KMS-11 (cell line): Measurements from ENCODE around the gene CTNNA3.

ENCODE experiments used
- H2AFZ ChIP-seq: fragments of 200-600 bp; sonication (generic); 2 replicates; pipeline ENCODE4 v1.6.1; 2016; ENCODE audit warnings: antibody characterized with exemption, mixed run types, low read depth
- H3K27ac ChIP-seq: fragments of 200-600 bp; sonication (generic); 2 replicates; pipeline ENCODE4 v1.6.1; 2016; ENCODE audit warnings: mild to moderate bottlenecking, mixed run types
- H3K27me3 ChIP-seq: fragments of 200-600 bp; sonication (generic); 2 replicates; pipeline ENCODE4 v1.6.1; 2017; ENCODE audit warnings: mild to moderate bottlenecking, low read depth, mixed run types, moderate library complexity; ENCODE audit not compliant: insufficient read depth
- H3K36me3 ChIP-seq: fragments of 200-600 bp; sonication (generic); 2 replicates; pipeline ENCODE4 v1.6.1; 2017; ENCODE audit warnings: mild to moderate bottlenecking, mixed run types; ENCODE audit not compliant: insufficient read depth
- H3K4me1 ChIP-seq: fragments of 200-600 bp; sonication (generic); 2 replicates; pipeline ENCODE4 v1.6.1; 2016; ENCODE audit warnings: mild to moderate bottlenecking, low read depth, mixed run types; ENCODE audit not compliant: poor library complexity, severe bottlenecking
- H3K4me2 ChIP-seq: fragments of 200-600 bp; sonication (generic); 2 replicates; pipeline ENCODE4 v1.7.0; 2016; ENCODE audit warnings: mild to moderate bottlenecking, mixed run types
- H3K4me3 ChIP-seq: fragments of 200-600 bp; sonication (generic); IDR thresholded peaks from 2 replicates; pipeline ENCODE4 v1.6.1; 2017; ENCODE audit warnings: low read depth, low read length, mixed read lengths; ENCODE audit not compliant: insufficient read depth
- H3K79me2 ChIP-seq: fragments of 200-600 bp; sonication (generic); 2 replicates; pipeline ENCODE4 v1.6.1; 2016; ENCODE audit warnings: low read depth, mixed run types; ENCODE audit not compliant: insufficient read depth
- H3K9ac ChIP-seq: fragments of 200-600 bp; sonication (generic); 2 replicates; pipeline ENCODE4 v1.6.1; 2016; ENCODE audit warnings: mild to moderate bottlenecking, mixed run types
- H4K20me1 ChIP-seq: fragments of 200-600 bp; sonication (generic); 2 replicates; pipeline ENCODE4 v1.6.1; 2016; ENCODE audit warnings: mild to moderate bottlenecking, mixed run types; ENCODE audit not compliant: insufficient read depth
- TF ChIP-seq, protein P1 (sequence below): fragments of 200-600 bp; sonication (generic); conservative IDR thresholded peaks from 2 replicates; pipeline ENCODE4 v1.6.1; 2017; ENCODE audit warnings: low read depth, mild to moderate bottlenecking, antibody characterized with exemption, low read length, moderate library complexity, mixed read lengths

CTNNA3 gene

DNA sequence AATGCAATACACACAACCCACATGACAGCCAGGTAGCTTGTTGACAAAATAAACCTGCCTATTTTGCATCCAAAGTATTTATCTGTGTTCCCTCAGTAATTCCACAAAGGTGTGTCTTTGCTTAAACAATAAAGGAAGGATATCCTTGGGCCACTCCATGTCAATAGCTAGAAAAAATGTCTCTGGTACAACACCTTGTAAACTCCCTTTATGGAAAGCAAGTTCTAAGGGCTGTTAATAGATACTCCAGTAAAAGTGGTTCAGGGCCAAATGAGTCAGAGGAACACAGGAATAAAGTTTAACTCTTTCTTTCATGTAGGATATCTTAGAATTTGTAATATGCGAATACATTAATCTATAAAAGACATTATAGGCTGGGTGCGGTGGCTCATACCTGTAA lies 867.0 kb downstream of the CTNNA3 start:
- TF ChIP-seq, protein P1, sequence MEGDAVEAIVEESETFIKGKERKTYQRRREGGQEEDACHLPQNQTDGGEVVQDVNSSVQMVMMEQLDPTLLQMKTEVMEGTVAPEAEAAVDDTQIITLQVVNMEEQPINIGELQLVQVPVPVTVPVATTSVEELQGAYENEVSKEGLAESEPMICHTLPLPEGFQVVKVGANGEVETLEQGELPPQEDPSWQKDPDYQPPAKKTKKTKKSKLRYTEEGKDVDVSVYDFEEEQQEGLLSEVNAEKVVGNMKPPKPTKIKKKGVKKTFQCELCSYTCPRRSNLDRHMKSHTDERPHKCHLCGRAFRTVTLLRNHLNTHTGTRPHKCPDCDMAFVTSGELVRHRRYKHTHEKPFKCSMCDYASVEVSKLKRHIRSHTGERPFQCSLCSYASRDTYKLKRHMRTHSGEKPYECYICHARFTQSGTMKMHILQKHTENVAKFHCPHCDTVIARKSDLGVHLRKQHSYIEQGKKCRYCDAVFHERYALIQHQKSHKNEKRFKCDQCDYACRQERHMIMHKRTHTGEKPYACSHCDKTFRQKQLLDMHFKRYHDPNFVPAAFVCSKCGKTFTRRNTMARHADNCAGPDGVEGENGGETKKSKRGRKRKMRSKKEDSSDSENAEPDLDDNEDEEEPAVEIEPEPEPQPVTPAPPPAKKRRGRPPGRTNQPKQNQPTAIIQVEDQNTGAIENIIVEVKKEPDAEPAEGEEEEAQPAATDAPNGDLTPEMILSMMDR: no peak
- H3K27me3 ChIP-seq: no peaks in the 10 kb centered on the region
- H2AFZ ChIP-seq: no peak overlapping the region
- no peak overlapping the region for H3K4me3 ChIP-seq
- H3K4me2 ChIP-seq: no peak overlapping the region
- no peaks in the 10 kb centered on the region for H3K36me3 ChIP-seq
- H3K27ac ChIP-seq: no peak overlapping the region
- H3K79me2 ChIP-seq: no peaks in the 10 kb centered on the region
- no peaks in the 10 kb centered on the region for H3K4me1 ChIP-seq
- H4K20me1 ChIP-seq: no peaks in the 10 kb centered on the region
- no peak overlapping the region for H3K9ac ChIP-seq

DNA sequence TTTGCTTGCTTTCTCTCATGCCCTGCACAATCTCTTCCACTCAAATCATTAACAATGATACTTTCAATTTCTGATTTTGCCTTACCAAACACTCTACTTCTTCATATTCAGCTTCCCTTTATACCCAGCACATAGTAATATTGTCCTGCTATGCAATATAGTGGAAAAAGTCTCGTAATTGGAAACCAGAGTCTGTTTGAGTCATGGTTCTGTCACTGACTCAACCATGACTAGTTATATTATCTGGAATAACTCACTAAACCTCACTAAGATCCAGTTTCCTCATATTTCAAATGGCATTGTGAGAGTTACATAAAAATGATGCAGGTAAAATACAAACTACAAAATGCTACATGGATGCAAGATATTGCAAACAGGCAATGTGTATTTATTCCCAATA lies 868.6 kb downstream of the CTNNA3 start:
- TF ChIP-seq, protein P1: no peak
- Histone ChIP-seq H3K4me2 (no peak overlapping the region), H3K36me3 (no peaks in the 10 kb centered on the region), H3K9ac (no peak overlapping the region), H3K27me3 (no peaks in the 10 kb centered on the region), H3K4me3 (no peak overlapping the region), H3K79me2 (no peaks in the 10 kb centered on the region), H3K27ac (no peak overlapping the region), H4K20me1 (no peaks in the 10 kb centered on the region), H2AFZ (no peak overlapping the region), H3K4me1 (no peaks in the 10 kb centered on the region)

DNA sequence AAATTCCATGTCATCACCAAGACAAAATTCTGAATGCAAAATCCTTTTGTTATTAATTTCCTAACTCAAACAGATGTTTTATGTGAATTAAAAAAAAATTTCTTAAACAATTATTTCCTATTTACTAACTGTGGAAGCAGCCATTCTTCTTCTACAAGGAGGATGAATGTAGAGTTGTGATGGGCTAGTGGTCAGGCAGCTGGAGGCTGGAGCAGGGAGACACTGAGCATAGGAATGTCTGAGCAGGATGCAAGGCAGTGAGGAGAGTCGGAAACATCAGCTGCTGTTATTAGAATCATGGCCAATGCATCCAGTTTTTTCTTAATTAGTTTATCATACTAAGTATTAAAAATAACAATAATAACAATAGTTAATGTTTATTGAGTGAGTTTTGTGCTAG lies 872.7 kb downstream of the CTNNA3 start:
- no peak overlapping the region for H2AFZ ChIP-seq
- no peaks in the 10 kb centered on the region for H4K20me1 ChIP-seq
- no peak overlapping the region for H3K4me3 ChIP-seq
- H3K4me2 ChIP-seq: no peak overlapping the region
- no peaks in the 10 kb centered on the region for H3K79me2 ChIP-seq
- no peaks in the 10 kb centered on the region for H3K36me3 ChIP-seq
- no peaks in the 10 kb centered on the region for H3K4me1 ChIP-seq
- H3K27me3 ChIP-seq: no peaks in the 10 kb centered on the region
- H3K27ac ChIP-seq: no peak overlapping the region
- H3K9ac ChIP-seq: no peak overlapping the region
- TF ChIP-seq, protein P1: no peak

DNA sequence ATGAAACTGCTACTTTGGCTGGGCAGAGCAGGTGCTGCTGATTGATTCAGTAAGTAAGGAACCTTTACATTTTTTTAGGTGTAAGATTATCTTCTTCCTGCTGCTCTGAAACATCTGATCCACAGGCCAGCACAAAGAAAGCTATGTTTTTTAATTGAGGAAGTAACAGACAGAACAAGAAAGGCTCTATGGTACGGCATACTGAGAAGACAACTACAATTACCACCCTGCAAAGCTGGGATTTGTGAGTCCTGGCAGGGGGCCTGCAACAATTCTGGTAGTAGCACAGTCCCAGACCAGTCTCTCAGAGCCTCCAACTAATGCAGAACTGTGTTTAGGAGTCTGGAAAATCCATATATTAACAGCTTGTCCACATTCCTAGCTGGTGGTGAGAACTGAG lies 873.2 kb downstream of the CTNNA3 start:
- H3K79me2 ChIP-seq: no peaks in the 10 kb centered on the region
- no peaks in the 10 kb centered on the region for H4K20me1 ChIP-seq
- H3K4me3 ChIP-seq: no peak overlapping the region
- no peaks in the 10 kb centered on the region for H3K36me3 ChIP-seq
- no peak overlapping the region for H3K4me2 ChIP-seq
- H2AFZ ChIP-seq: no peak overlapping the region
- TF ChIP-seq, protein P1: no peak
- H3K4me1 ChIP-seq: no peaks in the 10 kb centered on the region
- H3K27ac ChIP-seq: no peak overlapping the region
- no peaks in the 10 kb centered on the region for H3K27me3 ChIP-seq
- no peak overlapping the region for H3K9ac ChIP-seq
